ENCODE results near the gene PLSCR4. TPM values are rescaled to one million over a fixed set of nuclear protein-coding genes. Genes with fewer than 3 reads are reported as not detected.
"Not testable (repeated sequence)": the region's sequence is repeated elsewhere in the genome, so short reads cannot be mapped to it uniquely, and the experiment has no call there.

Gene PLSCR4
- polyA plus RNA-seq, 1 donor, result 13.1 TPM

GRCh38 chr3:146247911-146248310, 3.0 kb downstream of the PLSCR4 start:
- no peak for DNase-seq (ENCODE audit: low read depth)

DNA sequence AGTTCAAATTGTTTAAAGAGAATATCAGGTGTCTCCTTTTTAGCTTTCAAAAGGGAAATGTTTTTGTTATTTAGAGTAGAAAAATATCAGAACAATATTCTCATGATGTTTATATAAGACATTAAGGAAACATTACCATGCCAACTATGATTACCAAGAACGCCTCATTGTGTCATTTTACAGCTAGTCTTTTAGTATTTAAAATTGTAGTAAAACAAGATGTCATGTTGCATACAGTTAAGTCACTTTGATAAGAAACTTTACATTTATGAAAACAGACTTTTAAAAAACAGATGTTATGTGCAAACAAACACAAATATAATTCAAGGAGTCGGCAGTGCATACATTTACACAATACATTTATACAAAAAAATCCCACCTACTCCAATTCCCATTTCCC, 4.4 kb downstream of the PLSCR4 start:
- no peak for DNase-seq (ENCODE audit: low read depth)

- no peak for DNase-seq (ENCODE audit: low read depth)
Observed at GRCh38 chr3:146243559-146243958, 7.3 kb downstream of the PLSCR4 start.

DNA sequence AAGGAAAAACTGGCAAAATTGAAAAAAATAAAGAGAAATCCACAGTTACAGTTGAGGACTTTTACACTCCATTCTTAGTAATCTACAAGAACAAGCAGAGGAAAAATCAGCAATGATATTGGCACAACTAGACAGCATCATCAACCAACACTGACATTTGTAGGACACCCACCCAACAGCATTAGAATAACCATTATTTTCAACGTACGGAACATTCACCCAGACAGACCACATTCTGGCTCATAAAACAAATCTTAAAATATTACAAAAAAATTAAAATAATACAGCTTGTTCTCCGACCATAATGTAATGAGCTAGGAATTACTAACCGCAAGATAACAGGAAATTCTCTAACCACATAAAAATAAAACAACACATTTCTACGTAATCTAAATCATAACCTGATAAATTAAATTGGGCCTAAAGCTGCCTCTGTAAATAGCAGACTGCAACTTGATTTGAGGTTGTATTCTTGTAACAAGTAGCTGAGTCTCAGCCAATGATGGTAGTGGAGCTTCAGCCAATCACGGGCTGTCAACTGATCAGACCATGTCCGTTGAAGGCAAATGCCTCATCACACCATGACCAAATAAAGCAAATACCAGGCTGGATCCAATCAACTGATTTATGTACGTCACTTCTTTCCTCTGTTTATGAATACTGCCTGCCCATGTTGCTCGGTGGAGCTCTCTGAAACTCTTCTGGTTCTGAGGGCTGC, 9.2 kb downstream of the PLSCR4 start:
- no peak for DNase-seq (ENCODE audit: low read depth)

DNA sequence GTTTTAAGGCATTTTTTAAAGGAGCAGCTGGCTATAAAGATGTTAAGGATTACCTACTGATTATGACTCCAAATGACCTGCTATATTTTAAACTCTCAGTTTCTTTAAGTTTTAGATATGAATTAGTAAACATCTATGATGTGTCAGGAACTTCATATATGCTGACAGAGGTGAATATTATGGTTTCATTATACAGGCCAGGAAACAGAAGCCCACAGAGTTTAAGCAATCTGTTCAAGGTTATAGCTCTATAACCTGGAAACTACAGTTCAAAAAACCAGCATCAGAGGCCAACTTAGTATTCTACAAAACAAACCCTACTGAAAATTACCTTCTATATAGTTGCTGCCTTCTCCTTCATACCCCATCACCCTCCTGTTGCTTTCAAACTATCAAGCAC, 17.4 kb downstream of the PLSCR4 start:
- no peak for DNase-seq (ENCODE audit: low read depth)

DNA sequence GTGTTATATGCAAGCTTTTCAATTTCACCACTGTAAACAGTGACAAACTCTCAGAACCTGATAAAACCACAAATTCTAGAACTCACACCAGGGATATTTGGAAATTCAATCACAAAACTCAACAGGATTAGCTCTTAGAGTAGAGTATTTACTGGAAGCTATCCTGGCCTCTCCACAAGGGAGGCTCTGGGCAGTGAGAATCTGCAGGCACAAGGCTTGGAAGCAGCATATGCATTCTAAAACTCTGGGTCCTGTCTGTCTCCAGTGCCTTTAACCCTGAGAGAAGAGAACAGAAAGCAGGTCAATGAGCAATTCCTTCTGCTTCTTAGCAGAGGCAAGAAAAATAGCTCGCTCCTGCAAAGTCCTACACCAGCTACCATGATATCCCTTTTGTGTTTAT, 23.4 kb downstream of the PLSCR4 start:
- no peak for DNase-seq (ENCODE audit: low read depth)

GRCh38 chr3:146226881-146227280, 24.0 kb downstream of the PLSCR4 start:
- no peak for DNase-seq (ENCODE audit: low read depth)

DNA sequence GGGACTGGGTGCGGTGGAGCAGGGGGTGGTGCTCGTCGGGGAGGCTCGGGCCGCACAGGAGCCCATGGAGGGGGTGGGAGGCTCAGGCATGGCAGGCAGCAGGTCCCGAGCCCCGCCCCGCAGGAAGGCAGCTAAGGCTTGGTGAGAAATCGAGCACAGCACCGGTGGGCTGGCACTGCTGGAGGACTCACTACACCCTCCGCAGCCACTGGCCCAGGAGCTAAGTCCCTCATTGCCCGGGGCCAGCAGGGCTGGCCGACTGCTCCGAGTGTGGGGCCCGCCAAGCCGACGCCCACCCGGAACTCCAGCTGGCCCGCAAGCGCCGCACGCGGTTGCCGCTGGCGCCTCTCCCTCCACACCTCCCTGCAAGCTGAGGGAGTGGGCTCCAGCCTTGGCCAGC, 25.4 kb downstream of the PLSCR4 start:
- DNase-seq (ENCODE audit: low read depth), result not testable (repeated sequence)

DNA sequence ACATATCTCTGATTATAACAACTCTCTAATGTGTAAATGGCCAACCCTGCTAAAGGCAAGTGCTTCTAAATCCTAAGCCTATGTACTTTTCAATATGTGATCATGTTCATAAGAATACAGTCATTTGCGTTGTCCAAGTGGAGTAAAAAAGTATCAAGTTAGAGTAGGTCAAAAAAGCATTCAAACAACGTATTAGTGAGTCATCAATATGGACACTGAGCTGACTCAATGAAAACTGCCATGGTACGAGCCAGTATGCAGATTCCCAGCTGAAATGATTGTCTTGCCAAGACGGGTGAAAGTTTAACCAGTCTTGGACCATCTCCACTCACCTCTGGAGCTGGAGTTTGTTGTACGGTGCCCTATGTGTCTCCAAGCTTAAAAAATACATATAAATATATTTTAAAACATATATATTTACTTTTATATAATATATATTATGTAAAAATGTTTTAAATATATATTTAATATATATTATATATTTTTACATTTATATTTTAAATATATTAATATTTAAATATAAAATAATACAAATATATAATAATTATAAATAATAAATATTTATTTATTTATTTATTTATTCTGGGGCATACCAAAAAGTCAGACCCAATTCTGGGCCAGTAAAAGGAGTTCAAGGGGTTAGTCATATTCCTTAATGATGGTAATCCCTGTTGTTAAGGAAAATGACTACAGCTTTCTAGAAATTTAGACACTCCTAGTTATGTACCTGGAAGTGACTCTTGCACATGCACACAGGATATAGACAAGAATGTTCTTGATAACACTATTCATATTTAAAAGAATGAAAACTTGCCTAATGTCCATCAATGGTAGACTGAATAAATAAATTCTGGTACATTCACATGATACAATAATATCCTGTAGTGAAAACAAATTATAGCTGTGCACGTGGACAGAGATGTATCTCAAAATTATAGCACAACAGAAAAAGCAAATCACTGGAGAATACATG, 27.2 kb downstream of the PLSCR4 start:
- DNase-seq (ENCODE audit: low read depth), result no peak

GRCh38 chr3:146222204-146223046, 28.5 kb downstream of the PLSCR4 start:
- DNase-seq (ENCODE audit: low read depth), result no peak

DNA sequence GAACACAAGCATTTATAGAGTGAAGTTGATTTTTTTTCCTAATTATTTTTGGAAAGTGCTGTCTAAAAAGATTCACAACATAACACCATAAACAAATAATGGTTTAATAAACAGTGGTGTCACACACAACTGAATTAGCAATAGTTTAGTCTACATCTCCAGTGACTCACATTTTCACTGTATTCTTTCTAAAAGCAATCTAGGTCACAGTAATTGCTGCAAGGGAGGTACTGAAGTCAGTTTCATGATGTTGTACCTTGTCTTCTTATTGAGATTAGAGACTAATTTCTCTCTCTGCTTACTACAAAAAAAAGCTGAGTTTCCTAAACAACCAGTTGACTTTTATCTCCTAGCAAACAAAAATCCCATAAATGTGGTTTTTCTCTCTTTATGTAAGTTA, 29.6 kb downstream of the PLSCR4 start:
- no peak for DNase-seq (ENCODE audit: low read depth)

DNA sequence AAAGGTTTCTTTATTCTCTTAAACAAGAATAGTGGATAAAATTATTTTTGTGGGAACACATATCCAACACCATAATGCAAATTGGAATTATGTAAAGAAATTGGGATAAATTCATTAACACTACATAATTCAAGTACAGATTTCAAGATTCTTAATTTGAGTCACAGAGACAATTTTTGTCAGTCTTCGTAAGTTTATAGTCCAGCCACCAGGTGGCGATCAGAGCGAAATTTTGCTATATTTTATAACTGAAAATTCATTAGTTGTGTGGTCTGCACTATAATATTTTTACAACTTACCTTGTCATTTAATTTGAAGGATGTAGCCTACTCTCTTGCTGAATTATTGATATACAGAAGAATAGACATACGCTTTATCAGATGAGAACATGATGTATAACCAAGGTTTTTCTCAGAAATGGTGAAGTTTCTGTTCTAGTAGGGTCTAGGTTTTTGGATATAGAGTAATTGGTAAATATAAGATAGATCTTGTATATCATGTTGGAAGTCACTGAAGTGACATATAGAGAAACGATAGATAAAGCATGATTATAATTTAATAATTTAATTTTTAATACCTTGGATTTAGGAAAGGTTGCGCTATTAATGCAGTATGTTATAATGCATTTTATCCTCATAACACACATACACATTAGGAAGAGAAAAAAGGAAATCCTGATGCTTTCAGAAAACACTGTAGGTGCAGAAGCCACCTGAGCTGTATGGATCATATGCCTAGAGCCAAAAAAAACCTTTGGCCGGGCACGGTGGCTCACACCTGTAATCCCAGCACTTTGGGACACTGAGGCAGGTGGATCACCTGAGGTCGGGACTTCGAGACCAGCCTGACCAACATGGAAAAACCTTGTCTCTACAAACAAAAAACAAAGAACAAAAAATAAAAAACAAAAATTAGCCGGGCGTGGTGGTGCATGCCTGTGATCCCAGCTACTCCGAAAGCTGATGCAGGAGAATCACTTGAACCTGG, 31.7 kb downstream of the PLSCR4 start:
- DNase-seq (ENCODE audit: low read depth), result peak; percentile 25

DNA sequence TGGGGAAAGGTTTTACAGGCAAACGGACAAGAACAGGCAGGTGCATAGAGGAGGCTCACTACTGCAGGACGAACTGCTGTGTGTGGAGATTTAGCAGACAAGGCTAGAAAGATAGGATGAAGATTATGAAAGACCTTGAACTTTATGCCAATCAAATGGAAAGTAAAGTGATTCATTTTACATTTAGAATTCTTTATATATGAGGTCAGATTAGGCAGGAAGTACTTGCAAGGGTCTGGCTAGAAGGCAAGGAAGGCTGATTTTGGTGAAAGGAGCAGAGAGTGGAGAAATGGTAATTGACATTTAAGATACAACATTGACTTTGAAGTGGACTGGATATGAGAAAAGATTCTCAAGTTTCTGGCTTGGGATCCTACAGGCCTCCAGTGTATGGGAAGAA, 33.6 kb downstream of the PLSCR4 start:
- DNase-seq (ENCODE audit: low read depth), result no peak

GRCh38 chr3:146214493-146214892, 36.4 kb downstream of the PLSCR4 start:
- DNase-seq (ENCODE audit: low read depth), result no peak

- no peak for DNase-seq (ENCODE audit: low read depth)
Observed at GRCh38 chr3:146209371-146209770, 41.5 kb downstream of the PLSCR4 start.

GRCh38 chr3:146203776-146204175, 47.1 kb downstream of the PLSCR4 start:
- no peak for DNase-seq (ENCODE audit: low read depth)

DNA sequence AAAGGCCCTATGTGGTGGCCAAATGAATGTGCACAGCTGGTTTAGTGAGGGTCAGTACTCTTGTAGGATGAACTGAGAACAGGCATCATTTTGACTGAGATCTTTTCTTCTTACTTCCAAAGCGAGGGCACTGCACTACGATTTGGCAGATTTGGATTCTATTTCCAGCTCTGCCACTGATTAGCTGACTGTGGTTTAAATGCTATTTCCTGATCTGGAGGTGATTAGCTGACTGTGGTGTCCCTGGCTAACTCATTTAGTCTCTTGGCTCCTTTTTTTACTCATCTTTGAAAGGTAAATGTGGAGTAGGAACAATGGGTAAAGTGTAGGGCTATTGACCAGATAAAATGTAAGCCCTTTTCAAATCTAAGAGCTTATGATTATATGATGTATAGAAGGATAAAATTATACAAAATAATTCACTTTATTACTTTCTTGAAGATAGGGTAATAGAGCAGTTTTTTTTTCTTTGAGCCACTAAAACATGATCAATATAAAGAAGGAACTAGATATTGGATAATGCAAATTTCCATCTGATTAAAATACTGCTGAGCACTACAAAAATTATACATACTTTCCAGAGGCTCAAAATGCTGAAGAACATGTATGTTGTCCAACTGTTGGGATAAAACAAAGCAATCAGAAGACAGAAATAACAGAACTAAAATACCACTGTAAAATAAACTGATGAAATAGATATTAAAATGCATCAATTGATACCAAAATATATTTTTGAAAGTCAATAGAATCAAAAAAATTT, 50.3 kb downstream of the PLSCR4 start:
- no peak for DNase-seq (ENCODE audit: low read depth)

DNA sequence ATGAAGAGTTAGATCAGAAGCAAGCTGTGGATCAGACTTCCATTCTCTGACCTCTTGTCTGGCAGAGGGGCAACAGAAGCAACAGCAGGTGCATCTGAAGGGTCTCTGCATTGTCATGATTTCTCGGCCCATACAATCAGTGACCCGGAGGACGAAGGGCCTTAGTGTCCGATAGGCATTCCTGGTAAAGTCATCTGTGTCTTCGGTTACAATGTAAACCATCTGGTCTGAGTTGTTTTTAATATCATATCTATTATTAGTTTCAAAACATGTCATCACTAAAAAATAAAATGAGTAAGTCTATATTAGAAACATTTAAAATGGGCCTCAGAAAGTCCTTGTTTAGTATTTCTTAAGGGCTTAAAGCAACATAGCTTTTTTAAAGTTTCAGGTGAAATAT, 51.1 kb downstream of the PLSCR4 start:
- no peak for DNase-seq (ENCODE audit: low read depth)

DNA sequence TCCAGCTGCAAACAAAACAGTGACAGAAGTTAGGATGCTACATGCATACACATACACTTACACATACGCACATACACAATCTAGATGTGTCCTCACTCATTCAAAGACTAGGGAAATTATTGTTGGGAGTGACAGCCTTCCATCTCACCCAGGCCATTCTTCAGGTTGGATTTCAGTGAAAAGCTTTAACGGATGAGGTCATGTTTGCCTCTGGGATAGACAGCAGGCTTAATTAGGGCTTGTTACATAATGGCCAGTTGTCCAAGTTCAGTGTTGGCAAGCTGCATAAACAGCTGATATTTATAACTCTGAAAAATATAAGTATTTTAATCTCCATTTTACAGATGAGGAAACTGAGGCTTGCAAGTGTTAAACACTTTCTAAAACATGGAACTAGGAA, 54.1 kb downstream of the PLSCR4 start:
- DNase-seq (ENCODE audit: low read depth), result no peak

- DNase-seq (ENCODE audit: low read depth), result no peak
Observed at GRCh38 chr3:146195605-146196004, 55.3 kb downstream of the PLSCR4 start.

Data from forelimb muscle (tissue), 1 donor.